HEK293T (cell line): ENCODE results near the gene BCAP31.

Experiments used
- ELF4 ChIP-seq: fragments of 450-650 bp; IDR thresholded peaks from 2 replicates; pipeline ENCODE4 v1.6.1; 2017; ENCODE audit warnings: antibody characterized with exemption
- FOXA1 ChIP-seq: fragments of 450-650 bp; IDR thresholded peaks from 2 replicates; pipeline ENCODE4 v1.6.1; 2016; ENCODE audit warnings: mild to moderate bottlenecking
- FOXM1 ChIP-seq: fragments of 450-650 bp; IDR thresholded peaks from 2 replicates; pipeline ENCODE4 v1.6.1; 2017; ENCODE audit warnings: mild to moderate bottlenecking, borderline replicate concordance
- L3MBTL2 ChIP-seq: fragments of 450-650 bp; conservative IDR thresholded peaks from 2 replicates; pipeline ENCODE4 v1.6.1; 2016; ENCODE audit warnings: mild to moderate bottlenecking
- SP1 ChIP-seq: fragments of 450-650 bp; IDR thresholded peaks from 2 replicates; pipeline ENCODE4 v1.6.1; 2017
- SUZ12 ChIP-seq: fragments of 450-650 bp; IDR thresholded peaks from 2 replicates; pipeline ENCODE4 v1.6.1; 2016; ENCODE audit warnings: mild to moderate bottlenecking

- TF ChIP-seq ELF4 (no peak), FOXM1 (no peak), SP1 (no peak), FOXA1 (no peak), L3MBTL2 (no peak), SUZ12 (no peak)
These were observed 9.6 kb upstream of the BCAP31 start for GRCh38 chrX:153733651-153734240.
